ENCODE measurements around the gene NAT8L. TPM values are rescaled to one million over a fixed set of nuclear protein-coding genes. Genes with fewer than 3 reads are reported as not detected.

The NAT8L gene
- total and polyA plus RNA-seq, 5 donors from 2014 or later: 0.02 to 0.15 TPM; not detected in 3

- Mint-ChIP-seq H3K4me3 (no peak overlapping the region), H3K9me3 (no peaks in the 10 kb centered on the region), H3K27ac (peak overlapping the region in 1 of 3 donors; percentile 18), H3K36me3 (no peaks in the 10 kb centered on the region), H3K27me3 (no peaks in the 10 kb centered on the region), H3K4me1 (no peaks in the 10 kb centered on the region)
- DNase-seq (no peak), ATAC-seq (ENCODE audit: low read depth in 2 of 2) (no peak)
- Histone ChIP-seq H3K27ac (ENCODE audit: insufficient read depth, low read length, poor library complexity, severe bottlenecking) (no peak overlapping the region), H3K36me3 (ENCODE audit: control insufficient read depth, insufficient read depth, low read length) (no peaks in the 10 kb centered on the region), H3K4me1 (ENCODE audit: control insufficient read depth, insufficient read depth, low read length, poor library complexity, severe bottlenecking) (no peaks in the 10 kb centered on the region), H3K4me3 (ENCODE audit: low read depth, low read length) (no peak overlapping the region), H3K27me3 (ENCODE audit: control insufficient read depth, insufficient read depth, low read length) (no peaks in the 10 kb centered on the region), H3K9me3 (ENCODE audit: control insufficient read depth in 2 of 2, low read length in 2 of 2) (no peaks in the 10 kb centered on the region)
Observed at GRCh38 chr4:2067446-2068197, 8.5 kb downstream of the NAT8L start.

GRCh38 chr4:2068198-2068470 lies 9.0 kb downstream of the NAT8L start:
- no peaks in the 10 kb centered on the region for H3K36me3 ChIP-seq (ENCODE audit: control insufficient read depth, insufficient read depth, low read length)
- Mint-ChIP-seq H3K4me1 (no peaks in the 10 kb centered on the region), H3K27me3 (no peaks in the 10 kb centered on the region), H3K27ac (peak overlapping the region in 1 of 3 donors; percentile 18), H3K36me3 (no peaks in the 10 kb centered on the region), H3K9me3 (no peaks in the 10 kb centered on the region), H3K4me3 (no peak overlapping the region)
- no peaks in the 10 kb centered on the region for H3K27me3 ChIP-seq (ENCODE audit: control insufficient read depth, insufficient read depth, low read length)
- ATAC-seq (ENCODE audit: low read depth in 2 of 2) (no peak), DNase-seq (no peak)
- H3K4me3 ChIP-seq (ENCODE audit: low read depth, low read length): no peak overlapping the region
- no peaks in the 10 kb centered on the region for H3K9me3 ChIP-seq (ENCODE audit: control insufficient read depth in 2 of 2, low read length in 2 of 2)
- no peak overlapping the region for H3K27ac ChIP-seq (ENCODE audit: insufficient read depth, low read length, poor library complexity, severe bottlenecking)
- no peaks in the 10 kb centered on the region for H3K4me1 ChIP-seq (ENCODE audit: control insufficient read depth, insufficient read depth, low read length, poor library complexity, severe bottlenecking)

GRCh38 chr4:2068566-2068965 lies 9.4 kb downstream of the NAT8L start:
- no peaks in the 10 kb centered on the region for H3K36me3 ChIP-seq (ENCODE audit: control insufficient read depth, insufficient read depth, low read length)
- no peaks in the 10 kb centered on the region for H3K9me3 Mint-ChIP-seq
- no peaks in the 10 kb centered on the region for H3K4me1 ChIP-seq (ENCODE audit: control insufficient read depth, insufficient read depth, low read length, poor library complexity, severe bottlenecking)
- no peaks in the 10 kb centered on the region for H3K27me3 ChIP-seq (ENCODE audit: control insufficient read depth, insufficient read depth, low read length)
- H3K36me3 Mint-ChIP-seq: no peaks in the 10 kb centered on the region
- H3K27me3 Mint-ChIP-seq: no peaks in the 10 kb centered on the region
- no peak overlapping the region for H3K27ac Mint-ChIP-seq
- DNase-seq (no peak), ATAC-seq (ENCODE audit: low read depth in 2 of 2) (no peak)
- no peaks in the 10 kb centered on the region for H3K9me3 ChIP-seq (ENCODE audit: control insufficient read depth in 2 of 2, low read length in 2 of 2)
- H3K27ac ChIP-seq (ENCODE audit: insufficient read depth, low read length, poor library complexity, severe bottlenecking): no peak overlapping the region
- H3K4me3 ChIP-seq (ENCODE audit: low read depth, low read length): no peak overlapping the region
- no peak overlapping the region for H3K4me3 Mint-ChIP-seq
- no peaks in the 10 kb centered on the region for H3K4me1 Mint-ChIP-seq

- no peaks in the 10 kb centered on the region for H3K4me1 Mint-ChIP-seq
- no peaks in the 10 kb centered on the region for H3K27me3 Mint-ChIP-seq
- Histone ChIP-seq H3K4me1 (ENCODE audit: control insufficient read depth, insufficient read depth, low read length, poor library complexity, severe bottlenecking) (no peaks in the 10 kb centered on the region), H3K36me3 (ENCODE audit: control insufficient read depth, insufficient read depth, low read length) (no peaks in the 10 kb centered on the region), H3K4me3 (ENCODE audit: low read depth, low read length) (no peak overlapping the region), H3K9me3 (ENCODE audit: control insufficient read depth in 2 of 2, low read length in 2 of 2) (no peaks in the 10 kb centered on the region), H3K27me3 (ENCODE audit: control insufficient read depth, insufficient read depth, low read length) (no peaks in the 10 kb centered on the region), H3K27ac (ENCODE audit: insufficient read depth, low read length, poor library complexity, severe bottlenecking) (no peak overlapping the region)
- ATAC-seq (ENCODE audit: low read depth in 2 of 2) (no peak), DNase-seq (no peak)
- H3K27ac Mint-ChIP-seq: no peak overlapping the region
- H3K36me3 Mint-ChIP-seq: no peaks in the 10 kb centered on the region
- H3K9me3 Mint-ChIP-seq: no peaks in the 10 kb centered on the region
- no peak overlapping the region for H3K4me3 Mint-ChIP-seq
Observed at GRCh38 chr4:2069161-2069971, 10.2 kb downstream of the NAT8L start.

DNA sequence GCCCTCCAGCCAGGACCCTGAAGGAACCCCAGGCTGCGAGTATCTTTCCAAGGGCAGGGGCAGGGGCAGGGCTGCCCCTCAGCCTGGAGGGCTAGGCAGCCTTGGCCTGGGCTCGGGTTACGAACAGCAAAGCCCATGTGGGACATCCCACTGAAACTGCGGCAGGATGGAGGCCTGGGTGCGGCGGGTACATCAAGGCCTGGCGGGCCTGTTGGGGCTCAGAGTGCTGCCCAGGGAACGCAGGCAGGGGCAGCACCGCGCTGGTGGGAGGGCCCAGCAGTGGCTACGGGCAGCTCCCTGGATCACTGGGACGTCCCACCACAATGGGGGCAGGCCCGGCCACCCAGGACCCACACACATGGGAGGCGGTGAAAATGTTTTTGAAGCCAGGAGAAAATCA lies 10.9 kb downstream of the NAT8L start:
- no peaks in the 10 kb centered on the region for H3K27me3 ChIP-seq (ENCODE audit: control insufficient read depth, insufficient read depth, low read length)
- no peaks in the 10 kb centered on the region for H3K36me3 ChIP-seq (ENCODE audit: control insufficient read depth, insufficient read depth, low read length)
- no peaks in the 10 kb centered on the region for H3K9me3 ChIP-seq (ENCODE audit: control insufficient read depth in 2 of 2, low read length in 2 of 2)
- Mint-ChIP-seq H3K36me3 (no peaks in the 10 kb centered on the region), H3K4me1 (no peaks in the 10 kb centered on the region), H3K4me3 (no peak overlapping the region), H3K27me3 (no peaks in the 10 kb centered on the region), H3K9me3 (no peaks in the 10 kb centered on the region), H3K27ac (no peak overlapping the region)
- no peak overlapping the region for H3K4me3 ChIP-seq (ENCODE audit: low read depth, low read length)
- H3K27ac ChIP-seq (ENCODE audit: insufficient read depth, low read length, poor library complexity, severe bottlenecking): no peak overlapping the region
- no peaks in the 10 kb centered on the region for H3K4me1 ChIP-seq (ENCODE audit: control insufficient read depth, insufficient read depth, low read length, poor library complexity, severe bottlenecking)
- DNase-seq: no peak
- no peak for ATAC-seq (ENCODE audit: low read depth in 2 of 2)

- H3K36me3 Mint-ChIP-seq: no peaks in the 10 kb centered on the region
- no peak overlapping the region for H3K27ac ChIP-seq (ENCODE audit: insufficient read depth, low read length, poor library complexity, severe bottlenecking)
- ATAC-seq (ENCODE audit: low read depth in 2 of 2) (no peak), DNase-seq (no peak)
- no peak overlapping the region for H3K27ac Mint-ChIP-seq
- H3K9me3 Mint-ChIP-seq: no peaks in the 10 kb centered on the region
- H3K4me1 ChIP-seq (ENCODE audit: control insufficient read depth, insufficient read depth, low read length, poor library complexity, severe bottlenecking): no peaks in the 10 kb centered on the region
- H3K4me3 Mint-ChIP-seq: no peak overlapping the region
- H3K36me3 ChIP-seq (ENCODE audit: control insufficient read depth, insufficient read depth, low read length): no peaks in the 10 kb centered on the region
- H3K27me3 ChIP-seq (ENCODE audit: control insufficient read depth, insufficient read depth, low read length): no peaks in the 10 kb centered on the region
- H3K27me3 Mint-ChIP-seq: no peaks in the 10 kb centered on the region
- H3K9me3 ChIP-seq (ENCODE audit: control insufficient read depth in 2 of 2, low read length in 2 of 2): no peaks in the 10 kb centered on the region
- H3K4me1 Mint-ChIP-seq: no peaks in the 10 kb centered on the region
- no peak overlapping the region for H3K4me3 ChIP-seq (ENCODE audit: low read depth, low read length)
Observed at GRCh38 chr4:2070421-2071251, 11.5 kb downstream of the NAT8L start.

GRCh38 chr4:2071252-2071911 lies 12.3 kb downstream of the NAT8L start:
- Histone ChIP-seq H3K4me1 (ENCODE audit: control insufficient read depth, insufficient read depth, low read length, poor library complexity, severe bottlenecking) (no peaks in the 10 kb centered on the region), H3K4me3 (ENCODE audit: low read depth, low read length) (no peak overlapping the region), H3K9me3 (ENCODE audit: control insufficient read depth in 2 of 2, low read length in 2 of 2) (no peaks in the 10 kb centered on the region), H3K27me3 (ENCODE audit: control insufficient read depth, insufficient read depth, low read length) (no peaks in the 10 kb centered on the region), H3K36me3 (ENCODE audit: control insufficient read depth, insufficient read depth, low read length) (no peaks in the 10 kb centered on the region), H3K27ac (ENCODE audit: insufficient read depth, low read length, poor library complexity, severe bottlenecking) (no peak overlapping the region)
- Mint-ChIP-seq H3K4me3 (no peak overlapping the region), H3K4me1 (no peaks in the 10 kb centered on the region), H3K27me3 (no peaks in the 10 kb centered on the region), H3K27ac (no peak overlapping the region), H3K9me3 (no peaks in the 10 kb centered on the region), H3K36me3 (no peaks in the 10 kb centered on the region)
- DNase-seq (no peak), ATAC-seq (ENCODE audit: low read depth in 2 of 2) (no peak)

Measured in CD4-positive, CD25-positive, alpha-beta regulatory T cell (primary cell).